GM19351 (cell line): ENCODE results near the gene RIOK3.
"Not testable (repeated sequence)": the region's sequence is repeated elsewhere in the genome, so short reads cannot be mapped to it uniquely, and the experiment has no call there.

Experiments used
- ATAC-seq: cut with Tn5 transposase; IDR thresholded peaks from one replicate; pipeline ENCODE4 v1.9.1; 2021; ENCODE audit warnings: mild to moderate bottlenecking, moderate library complexity; ENCODE audit not compliant: unreplicated experiment

Gene RIOK3

DNA sequence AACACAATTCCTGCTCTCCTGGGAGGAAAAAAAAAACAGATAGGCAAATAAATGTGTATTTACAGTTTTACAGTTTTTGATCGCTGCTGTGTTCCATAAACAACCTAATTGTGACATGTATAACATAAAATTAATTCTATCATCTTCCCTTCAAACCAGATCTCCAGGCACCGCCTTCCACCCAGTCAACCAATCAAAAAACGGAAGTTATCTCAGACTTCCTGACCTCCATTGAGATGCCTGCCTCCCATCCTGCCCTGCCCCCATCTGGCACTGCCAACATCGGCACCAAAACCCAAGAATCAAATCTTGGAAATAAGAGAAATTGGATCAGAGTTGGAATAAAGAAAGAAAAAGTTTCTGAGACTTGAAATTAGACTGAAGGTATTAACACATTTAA is 3.1 kb upstream of the RIOK3 start:
- no peak for ATAC-seq

DNA sequence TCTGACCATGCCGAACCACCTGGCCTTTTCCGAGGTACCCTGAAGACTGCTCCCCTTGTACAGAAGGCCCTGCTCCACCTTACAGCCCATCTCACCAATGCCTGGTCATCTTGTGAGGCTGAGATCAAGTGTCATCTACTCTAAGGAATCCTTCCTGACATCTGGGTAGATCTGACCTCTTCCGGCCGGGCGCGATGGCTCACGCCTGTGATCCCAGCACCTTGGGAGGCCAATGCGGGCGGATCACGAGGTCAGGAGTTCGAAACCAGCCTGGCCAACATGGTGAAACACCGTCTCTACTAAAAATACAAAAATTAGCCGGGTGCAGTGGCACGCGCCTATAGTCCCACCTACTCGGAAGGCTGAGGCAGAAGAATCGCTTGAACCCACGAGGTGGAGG is 2.1 kb upstream of the RIOK3 start:
- ATAC-seq, result no peak

DNA sequence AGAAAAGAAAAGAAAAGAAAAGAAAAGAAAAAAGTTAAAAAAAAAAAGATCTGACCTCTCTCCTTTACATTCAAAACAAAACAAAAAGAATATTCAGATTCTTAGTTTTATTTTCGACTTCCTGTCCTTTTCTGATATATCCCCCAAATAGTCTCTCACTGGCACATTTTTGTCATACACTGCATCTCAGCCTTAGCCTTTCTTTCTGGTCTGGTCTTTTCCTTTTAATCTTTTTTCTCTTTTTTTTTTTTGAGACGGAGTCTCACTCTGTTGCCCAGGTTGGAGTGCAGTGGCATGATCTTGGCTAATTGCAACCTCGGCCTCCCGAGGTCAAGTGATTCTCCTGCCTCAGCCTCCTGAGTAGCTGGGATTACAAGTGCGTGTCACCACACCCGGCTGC is 1.6 kb upstream of the RIOK3 start:
- ATAC-seq, result no peak

DNA sequence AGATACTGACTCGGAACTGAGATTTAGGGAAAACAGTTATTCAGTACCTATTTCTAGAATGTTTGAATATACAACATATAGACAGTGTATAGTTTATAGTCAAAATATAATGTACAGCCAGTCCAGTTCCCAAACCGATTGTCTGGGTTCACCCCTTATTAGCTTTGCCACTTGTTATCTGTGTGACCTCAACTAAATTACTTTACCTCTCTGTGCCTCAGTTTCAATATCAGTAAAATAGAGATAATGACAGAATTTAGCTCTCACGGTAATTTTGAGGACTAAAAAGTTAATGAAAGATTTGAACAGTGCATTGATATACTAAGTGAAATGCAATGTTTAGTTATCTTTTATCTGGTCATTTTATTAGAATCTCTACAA is 750 bp upstream of the RIOK3 start:
- no peak for ATAC-seq

DNA sequence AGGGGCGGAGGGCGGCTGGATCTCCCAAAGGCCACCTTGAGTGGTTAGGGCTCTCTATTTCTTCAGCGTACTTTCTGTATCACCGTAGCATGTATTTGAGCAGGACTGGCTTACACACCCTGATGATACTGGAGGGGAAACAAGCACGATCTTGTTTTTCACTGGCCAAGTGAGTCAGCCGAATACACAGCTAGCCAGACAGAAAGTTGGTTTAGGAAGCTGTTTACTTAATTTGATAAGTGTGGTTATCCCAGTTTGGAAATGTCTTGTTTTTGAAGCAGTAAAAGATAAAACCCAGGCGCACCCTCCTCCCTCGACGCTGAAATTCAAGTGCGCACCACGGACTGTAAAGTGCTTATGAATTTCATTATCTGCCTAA is 582 bp downstream of the RIOK3 start:
- peak; percentile 8 for ATAC-seq

DNA sequence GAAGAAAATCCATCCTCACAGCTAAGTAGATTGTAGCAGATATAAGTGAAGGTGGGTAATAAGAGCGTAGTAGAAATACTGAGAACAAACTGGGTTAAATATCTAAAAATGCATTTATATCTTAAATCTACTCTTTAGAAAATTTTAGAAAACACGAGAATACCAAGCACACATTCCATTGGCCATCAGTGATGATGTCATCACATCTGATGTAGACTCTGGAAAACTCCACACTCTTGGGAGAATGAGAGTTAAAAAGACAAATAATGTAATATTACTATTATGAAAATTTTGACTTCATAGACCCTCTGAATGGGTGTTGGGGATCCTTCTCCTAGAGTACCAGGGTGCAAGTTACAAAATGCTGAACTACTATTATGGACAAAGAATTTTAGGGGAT is 3.7 kb downstream of the RIOK3 start:
- ATAC-seq, result no peak

DNA sequence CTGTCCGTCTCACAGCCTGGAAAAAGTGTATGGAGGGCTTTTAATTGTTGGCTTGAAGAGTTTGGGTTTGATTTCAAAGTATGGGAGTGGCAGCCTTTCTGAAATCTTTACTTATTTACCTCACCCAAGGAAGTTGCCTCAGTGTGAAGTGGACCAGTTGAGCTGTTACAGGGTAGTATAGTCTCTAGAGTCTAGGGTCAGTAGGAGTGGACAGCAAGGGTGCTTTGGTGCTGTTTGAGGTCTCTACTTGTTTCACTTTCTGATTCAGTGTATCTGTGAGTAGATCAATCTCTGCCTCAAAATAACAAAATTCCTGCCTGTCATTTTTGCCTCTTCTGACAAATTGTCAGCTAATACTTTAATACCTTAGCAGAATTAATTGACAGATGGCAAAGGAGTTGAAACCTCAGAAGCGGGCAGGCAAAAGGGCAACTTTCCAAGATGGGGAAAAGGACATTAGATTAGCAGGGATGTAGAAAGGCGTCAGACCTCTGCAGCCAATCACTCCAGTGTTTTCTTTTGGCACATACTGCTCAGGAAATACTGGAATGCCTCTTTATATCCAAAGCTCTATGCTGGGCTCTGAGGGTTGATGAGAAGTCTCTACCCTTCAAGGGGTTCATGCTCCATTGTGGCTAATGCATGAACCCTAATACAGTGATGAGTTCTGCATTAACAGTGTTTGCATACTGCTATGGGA is 5.9 kb downstream of the RIOK3 start:
- ATAC-seq, result no peak

DNA sequence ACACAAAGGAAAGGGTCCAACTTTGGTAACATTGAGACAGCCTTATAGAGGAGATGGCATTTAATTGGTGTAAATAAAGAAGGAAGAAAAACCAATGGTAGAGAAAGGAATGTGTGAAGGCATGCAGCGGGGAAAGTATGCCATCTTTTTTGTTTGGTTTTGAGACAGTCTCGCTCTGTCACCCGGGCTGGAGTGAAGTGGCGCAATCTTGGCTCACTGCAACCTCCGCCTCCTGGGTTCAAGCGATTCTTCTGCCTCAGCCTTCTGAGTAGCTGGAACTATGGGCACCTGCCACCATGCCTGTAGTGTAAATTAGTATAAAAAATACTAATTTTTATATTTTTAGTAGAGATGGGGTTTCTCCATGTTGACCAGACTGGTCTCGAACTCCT is 6.4 kb downstream of the RIOK3 start:
- ATAC-seq, result no peak

DNA sequence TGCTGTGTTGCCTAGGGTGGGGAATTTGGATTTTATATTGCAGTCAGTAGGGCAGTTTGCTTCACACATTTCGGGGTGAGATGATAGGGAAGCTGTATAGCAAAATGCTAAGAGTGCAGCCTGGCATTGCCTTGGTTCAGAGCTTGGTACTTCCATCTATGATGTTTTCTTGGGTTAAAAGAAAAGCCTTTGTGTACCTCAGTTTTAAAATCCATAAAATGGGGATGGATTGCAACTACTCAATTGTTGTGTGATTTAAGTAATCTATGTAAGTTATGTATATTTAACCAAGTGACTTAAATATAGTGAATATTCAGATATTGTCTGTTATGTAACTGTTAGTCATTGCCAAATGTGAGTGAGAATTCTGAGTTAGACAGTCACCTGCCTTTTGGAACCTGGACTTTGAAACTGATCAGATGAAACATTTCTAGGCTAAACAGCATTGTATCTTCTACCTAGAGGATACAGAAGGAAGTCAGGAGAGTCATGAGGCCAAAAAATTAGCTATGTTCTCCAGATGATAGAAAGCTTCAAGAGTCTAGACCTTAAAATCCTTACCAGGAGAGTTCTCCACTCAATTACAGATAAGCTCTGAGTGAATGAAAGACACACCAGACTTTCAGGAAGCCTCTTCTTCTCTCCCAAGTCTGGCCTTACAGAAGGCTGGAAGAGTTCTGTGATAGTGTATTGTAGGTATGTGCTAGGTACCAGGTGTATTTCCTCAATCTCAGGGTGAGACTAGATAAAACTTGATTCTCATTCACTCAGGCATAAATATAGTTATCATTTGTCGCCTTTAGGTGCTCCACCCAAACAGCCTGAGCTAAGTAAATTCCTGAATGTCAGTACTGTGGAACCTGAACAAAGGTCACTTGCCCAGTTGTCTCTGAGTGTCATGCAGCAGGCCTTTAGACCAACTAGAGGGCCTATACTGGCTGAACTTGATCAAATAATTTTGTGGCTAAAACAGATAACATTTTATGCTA is 7.5 kb downstream of the RIOK3 start:
- no peak for ATAC-seq

DNA sequence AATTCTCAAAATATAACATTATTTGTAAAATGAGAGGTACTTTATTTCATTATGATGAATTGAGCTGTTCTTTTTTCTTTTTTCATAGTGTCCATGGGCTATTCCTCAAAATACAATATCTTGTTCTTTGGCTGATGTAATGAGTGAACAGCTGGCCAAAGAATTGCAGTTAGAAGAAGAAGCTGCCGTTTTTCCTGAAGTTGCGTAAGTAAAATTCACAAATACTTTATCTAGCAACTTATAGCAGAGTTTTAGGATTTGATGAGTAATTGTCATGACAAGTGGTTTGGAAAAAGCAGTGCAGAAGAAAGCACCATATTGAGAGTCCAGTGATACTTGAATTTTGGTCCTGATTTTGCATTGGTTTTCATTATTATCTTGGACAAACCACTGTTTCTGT is 9.8 kb downstream of the RIOK3 start:
- no peak for ATAC-seq

DNA sequence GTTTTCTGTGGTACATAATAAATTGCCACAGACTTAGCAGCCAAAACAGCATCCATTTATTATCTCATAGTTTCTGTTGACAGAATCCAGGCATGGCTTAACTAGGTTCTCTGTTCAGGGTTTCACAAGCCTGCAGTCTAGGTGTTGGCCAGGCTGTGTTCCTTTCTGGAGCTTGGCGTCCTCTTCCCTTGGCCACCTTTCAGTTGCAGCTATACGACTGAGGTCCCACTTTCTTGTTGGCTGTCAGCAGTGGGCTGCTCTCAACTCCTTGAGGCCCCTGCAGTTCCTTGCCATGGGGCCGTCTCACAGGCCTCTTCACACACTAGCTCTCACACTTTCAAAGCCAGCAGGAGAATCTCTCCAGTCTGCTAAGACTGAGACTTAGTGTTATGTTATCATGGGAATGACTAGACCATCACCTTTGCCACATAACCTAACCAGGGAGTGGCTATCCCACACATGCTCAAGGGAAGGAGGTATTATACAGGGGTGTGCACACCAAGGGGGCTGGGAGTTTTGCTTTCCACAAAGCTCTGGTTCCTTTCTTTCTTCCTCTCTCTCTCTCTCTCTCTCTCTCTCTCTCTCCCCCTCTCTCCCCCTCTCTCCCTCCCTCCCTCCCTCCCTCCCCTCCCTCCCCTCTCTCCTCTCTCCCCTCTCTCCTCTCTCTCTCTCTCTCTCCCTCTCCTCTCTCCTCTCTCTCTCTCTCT is 15.8 kb downstream of the RIOK3 start:
- ATAC-seq, result no peak

DNA sequence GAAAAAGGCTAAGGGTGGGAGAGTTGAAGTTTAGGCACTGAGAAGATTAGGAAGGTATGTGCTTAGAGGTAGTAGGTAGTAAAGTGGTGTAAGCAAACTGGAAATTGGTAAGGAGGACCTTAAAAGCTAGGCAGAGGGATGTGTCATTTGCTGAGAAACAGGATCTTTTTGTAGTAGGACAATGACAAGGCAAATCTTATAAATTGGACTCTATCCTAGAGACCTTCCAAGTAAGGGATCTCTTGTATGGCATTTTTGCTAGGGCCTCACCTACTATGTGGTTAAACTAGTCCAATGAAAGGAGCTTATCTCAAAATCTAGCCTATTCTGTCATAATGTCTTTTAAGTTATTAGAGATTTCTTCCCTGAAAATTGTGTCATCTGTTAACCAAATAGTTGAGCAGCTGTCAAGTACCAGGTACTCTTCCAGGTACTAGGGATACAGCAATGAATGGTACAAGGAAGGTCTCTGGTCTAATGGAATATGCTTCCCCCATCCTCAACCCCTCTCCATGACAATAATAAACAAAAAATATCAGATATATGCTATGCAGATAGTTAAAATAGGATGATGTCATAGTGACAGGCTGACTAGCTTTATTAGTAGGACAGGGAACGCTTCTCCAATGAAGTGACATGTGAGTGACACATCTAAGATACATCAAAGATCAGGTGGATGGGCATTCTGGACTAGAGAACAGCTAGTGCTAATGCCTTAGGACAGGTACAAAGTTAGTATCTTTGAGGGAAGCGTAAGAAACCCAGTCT is 17.7 kb downstream of the RIOK3 start:
- no peak for ATAC-seq

DNA sequence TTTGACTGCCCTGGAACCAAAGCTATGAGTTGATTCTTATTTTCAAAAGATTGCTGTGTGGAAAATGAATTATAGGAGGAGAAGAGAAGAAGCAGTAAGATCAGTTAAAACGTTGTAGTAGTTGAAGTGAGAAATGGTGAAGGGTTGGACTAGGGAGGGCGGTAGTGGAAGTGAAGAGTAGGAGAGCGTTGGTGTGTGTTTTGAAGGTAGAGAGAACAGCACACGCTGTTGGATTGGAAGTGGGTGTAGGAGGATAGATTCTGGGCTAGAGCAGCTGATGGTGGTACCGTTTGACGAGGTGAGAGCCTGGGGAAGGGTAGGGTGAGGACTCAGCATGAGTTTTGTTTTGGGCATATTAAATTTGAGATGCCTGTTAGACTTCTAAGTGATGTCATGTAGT is 18.4 kb downstream of the RIOK3 start:
- no peak for ATAC-seq

DNA sequence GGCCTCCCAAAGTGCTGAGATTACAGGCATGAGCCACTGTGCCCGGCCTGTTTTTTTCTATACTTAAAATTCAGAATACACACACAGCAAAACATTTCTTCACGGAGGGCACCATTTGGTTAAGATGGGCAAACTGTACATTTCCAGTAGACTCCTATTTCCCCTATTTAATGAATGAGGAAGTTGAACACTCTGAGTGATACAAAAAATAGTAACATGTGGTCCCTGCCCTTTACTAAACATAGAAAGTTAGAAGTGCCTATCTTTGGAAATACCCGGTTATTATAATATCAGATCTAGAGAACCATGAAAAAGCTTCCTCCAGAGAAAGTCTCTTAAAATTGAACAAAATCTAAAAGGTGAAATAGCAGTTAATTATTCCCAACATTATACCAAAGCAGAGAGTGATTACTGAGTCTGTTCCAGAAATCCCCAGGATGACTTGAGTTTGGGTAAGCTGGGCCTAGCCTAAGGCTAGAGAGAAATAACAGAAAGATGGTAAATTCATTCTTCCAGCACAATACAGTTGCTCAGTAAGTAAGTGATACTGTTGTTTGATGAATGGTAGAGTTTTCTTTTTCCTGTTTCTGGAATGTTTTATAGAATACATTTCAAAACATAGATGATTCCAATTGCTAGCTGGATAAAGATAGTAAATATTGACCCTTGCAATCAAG is 26.9 kb downstream of the RIOK3 start:
- ATAC-seq, result no peak

DNA sequence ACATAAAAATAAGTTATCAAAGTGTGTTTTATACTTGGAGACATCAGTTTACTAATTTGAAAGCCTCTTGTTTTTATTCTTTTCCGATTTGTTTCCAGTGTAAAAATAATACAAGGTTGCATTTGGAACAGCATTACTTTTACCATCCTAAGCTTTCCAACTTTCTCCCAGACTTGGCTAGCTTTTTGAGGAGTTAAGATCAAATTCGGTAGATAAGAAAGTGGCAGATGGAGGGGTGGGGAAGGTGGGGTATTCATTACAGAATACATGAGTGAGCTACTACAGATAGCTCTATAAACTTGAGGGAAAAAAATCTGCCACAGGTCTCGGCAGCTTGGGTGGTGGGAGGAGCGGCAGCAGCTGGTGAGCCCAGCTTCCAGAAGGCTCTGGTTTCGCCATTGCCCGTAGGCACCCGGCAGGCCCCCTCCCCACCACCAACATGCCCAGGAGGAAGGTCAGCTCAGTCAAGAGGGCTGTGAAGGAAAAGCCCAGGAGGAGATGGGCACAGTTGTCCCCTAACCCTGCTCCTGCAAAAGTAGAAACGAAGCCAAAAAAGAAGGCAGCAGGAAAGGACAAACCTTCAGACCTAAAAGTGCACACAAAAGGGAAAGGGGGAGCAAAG is 31.6 kb downstream of the RIOK3 start:
- ATAC-seq, result no peak

DNA sequence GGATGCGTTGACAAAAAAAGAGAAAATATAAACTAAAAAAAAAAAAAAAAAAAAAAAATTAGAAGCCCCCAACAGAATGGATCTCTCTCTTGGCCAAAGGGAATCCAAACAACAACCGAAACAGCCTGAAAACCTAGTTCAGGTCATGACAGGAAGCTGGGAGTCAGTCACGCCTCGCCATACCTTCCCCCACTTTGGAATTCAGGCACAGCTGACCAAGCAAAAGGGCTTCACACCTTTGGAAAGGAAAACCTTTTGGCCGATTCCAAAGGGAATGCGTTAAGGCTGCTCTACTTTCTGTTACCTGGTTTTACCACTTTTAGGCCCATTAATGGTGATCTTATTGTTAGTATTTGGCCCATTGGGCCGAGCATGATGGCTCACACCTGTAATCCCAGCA is 32.3 kb downstream of the RIOK3 start:
- ATAC-seq, result no peak

DNA sequence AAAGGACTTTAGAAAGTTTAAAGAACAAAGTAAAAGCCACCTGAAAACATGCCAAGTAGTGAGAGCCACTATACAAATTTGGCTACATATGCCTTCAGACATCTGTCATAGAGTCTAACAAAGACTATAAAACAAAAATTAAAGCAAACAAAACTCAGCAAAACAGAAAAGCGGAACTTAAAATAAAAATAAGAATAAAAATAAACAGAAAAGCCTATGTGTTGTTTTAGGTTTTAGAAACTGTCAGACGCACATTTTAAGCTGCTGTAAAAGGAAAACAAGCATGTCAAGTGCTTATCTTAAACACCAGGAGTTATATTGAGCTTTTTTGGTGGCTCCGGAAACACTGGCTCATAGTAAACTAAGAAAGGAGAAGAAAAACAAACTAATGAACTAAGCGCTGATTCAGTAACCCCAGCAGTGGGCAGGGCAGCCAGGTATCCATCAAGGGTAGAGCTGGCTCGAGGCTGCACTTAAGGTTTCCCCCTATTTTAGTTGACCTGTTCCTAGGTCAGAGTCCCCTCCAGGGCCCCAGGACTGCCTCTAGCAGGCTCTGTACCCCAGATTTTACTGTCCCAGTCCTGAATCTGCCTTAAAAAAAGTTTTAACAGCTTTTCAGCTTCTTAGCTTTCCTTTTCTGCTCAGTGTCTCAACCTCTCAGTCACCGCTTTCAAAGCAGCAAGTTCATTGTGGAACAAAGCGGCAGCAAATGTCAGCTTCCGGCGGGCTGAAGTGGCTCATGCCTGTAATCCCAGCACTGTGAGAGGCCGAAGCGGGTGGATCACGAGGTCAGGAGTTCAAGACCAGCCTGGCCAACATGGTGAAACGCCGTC is 34.9 kb downstream of the RIOK3 start:
- peak; percentile 86 for ATAC-seq

DNA sequence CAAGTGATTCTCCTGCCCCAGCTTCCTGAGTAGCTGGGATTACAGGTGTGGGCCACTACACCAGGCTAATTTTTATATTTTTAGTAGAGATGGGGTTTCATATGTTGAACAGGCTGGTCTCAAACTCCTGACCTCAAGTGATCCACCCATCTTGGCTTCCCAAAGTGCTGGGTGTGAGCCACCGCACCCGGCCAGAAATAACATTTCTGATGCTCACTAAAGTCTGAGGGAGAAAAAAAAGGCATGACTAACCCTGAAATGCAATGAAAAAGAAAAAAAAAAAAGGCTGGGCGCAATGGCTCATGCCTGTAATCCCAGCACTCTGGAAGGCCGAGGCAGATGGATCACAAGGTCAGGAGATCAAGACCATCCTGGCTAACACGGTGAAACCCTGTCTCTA is 36.5 kb downstream of the RIOK3 start:
- not testable (repeated sequence) for ATAC-seq

DNA sequence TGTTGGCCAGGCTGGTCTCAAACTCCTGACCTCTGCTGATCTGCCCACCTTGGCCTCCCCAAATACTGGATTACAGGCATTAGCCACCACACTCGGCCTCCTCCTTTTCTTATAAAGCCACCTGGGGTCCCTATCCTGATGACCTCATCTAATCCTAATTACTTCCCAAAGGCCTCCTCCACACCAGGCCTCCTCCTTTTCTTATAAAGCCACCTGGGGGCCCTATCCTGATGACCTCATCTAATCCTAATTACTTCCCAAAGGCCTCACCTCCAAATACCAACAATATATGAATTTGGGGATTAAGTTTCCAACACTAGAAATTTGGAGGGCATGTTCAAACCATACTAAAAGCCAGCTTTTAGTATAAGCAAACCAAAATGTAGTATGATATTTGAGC is 40.6 kb downstream of the RIOK3 start:
- no peak for ATAC-seq
